ENCODE results near the gene RUNDC3A.
A peak's percentile ranks its signal among the peaks of the same experiment; 100 is the strongest.

Gene RUNDC3A

GRCh38 chr17:44284024-44284400, 24.4 kb upstream of the RUNDC3A start:
- DNase-seq, result no peak

GRCh38 chr17:44287651-44288050, 20.8 kb upstream of the RUNDC3A start:
- DNase-seq, result no peak

DNA sequence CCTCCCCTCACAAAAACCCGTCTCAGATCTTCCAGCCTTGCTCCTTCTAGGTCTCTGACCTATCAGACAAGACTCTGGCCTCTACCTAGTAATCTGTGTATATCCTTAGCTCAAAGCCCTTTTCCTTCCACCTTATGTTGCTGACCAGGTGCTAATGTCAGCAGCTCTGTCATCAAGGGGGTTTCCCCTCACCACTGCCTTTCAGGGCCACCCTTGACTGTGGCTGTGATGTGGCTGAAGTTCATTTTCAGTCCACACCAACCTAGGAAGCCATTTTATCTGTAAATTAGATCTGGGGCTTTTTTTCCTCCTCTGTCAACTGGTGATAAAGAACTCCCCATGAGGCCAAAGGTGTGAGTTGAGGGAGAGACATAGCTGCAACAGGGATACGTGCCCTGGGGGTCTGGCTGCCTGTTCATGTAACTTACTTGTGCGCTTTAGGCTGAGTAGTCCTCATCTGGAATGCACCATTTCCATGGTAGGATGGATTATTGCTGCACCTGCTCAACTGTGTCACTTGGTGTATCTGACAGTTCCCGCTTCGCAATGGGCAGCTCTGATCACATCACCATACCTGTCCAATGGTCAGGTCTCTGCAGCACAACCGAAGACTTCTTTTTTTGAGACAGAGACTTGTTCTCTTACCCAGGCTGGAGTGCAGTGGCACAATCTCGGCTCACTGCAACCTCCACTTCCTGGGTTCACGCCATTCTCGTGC, 14.7 kb upstream of the RUNDC3A start:
- DNase-seq, result no peak

GRCh38 chr17:44297975-44298374, 10.4 kb upstream of the RUNDC3A start:
- DNase-seq, result no peak

DNA sequence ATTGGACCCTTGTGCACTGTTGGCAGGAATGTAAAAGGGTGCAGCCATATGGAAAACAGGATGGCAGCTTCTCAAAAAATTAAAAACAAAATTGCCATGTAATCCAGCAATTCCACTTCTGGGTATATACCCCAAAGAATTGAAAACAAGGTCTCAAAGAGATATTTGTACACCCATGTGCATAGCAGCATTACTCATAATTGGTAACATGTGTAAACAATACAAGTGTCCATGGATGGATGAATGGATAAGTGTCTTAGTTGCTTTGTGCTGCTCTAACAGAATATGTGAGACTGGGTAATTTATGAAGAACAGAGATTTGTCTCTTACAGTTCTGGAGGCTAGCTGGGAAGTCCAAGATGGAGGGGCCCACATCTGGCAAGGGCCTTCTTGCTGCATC, 3.8 kb upstream of the RUNDC3A start:
- no peak for DNase-seq

GRCh38 chr17:44307387-44308186, 814 bp upstream of the RUNDC3A start:
- peak; percentile 66 for DNase-seq

GRCh38 chr17:44308865-44309264, 464 bp downstream of the RUNDC3A start:
- peak; percentile 43 for DNase-seq

- no peak for DNase-seq
Observed at GRCh38 chr17:44309472-44309871, 1.1 kb downstream of the RUNDC3A start.

DNA sequence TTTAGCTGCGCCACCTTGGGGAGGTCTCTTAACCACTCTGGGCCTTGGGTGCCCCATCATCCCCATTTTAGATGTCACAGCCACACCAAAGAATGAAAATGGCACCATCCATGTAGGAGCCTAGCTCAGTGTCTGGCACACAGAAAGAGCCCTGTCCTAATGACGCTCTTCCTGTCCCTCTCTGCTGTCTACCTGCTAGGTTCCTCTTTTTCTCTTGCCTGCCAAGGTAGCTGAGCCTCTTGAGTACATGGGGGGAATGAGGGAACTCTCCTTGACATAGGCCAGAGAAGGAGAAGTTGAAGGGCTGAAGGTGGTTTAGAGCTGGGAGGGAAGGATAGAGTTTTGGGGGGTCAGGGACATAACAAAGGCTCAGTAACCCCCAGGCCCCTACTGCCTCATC, 1.8 kb downstream of the RUNDC3A start:
- no peak for DNase-seq

GRCh38 chr17:44310609-44311376, 2.4 kb downstream of the RUNDC3A start:
- no peak for DNase-seq

GRCh38 chr17:44311562-44312181, 3.3 kb downstream of the RUNDC3A start:
- DNase-seq, result no peak

DNA sequence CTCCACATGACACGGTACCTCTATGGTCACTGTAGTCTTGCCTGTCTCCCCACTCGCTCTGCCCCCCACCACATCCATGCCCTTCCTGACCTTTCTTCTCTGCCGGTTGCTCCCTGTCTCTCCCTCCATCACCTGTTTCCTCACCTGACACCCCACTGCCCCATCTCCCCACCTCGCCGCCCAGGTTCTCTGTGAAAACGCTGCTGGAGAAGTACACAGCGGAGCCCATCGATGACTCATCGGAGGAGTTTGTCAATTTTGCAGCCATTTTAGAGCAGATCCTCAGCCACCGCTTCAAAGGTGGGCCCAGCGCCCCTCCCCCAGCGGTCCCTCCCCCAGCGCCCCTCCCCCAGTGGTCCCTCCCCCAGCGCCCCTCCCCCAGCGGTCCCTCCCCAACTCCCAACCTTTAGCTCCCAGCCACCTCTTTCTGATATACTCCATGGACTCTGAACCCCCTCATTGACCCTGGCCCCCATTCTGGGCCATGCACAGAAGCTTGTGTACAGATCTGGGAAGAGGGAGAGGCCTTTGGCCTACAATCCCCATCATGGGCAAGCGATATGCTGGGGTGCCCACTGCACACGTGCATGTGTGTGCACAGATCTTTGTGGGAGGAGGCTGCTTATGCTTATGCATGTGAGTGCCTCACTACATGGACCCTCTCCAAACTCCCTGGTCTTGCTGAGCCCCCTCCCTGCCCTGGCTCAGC, 4.1 kb downstream of the RUNDC3A start:
- DNase-seq, result no peak

- no peak for DNase-seq
Observed at GRCh38 chr17:44314031-44314430, 5.6 kb downstream of the RUNDC3A start.

GRCh38 chr17:44314524-44314868, 6.1 kb downstream of the RUNDC3A start:
- DNase-seq, result no peak

DNA sequence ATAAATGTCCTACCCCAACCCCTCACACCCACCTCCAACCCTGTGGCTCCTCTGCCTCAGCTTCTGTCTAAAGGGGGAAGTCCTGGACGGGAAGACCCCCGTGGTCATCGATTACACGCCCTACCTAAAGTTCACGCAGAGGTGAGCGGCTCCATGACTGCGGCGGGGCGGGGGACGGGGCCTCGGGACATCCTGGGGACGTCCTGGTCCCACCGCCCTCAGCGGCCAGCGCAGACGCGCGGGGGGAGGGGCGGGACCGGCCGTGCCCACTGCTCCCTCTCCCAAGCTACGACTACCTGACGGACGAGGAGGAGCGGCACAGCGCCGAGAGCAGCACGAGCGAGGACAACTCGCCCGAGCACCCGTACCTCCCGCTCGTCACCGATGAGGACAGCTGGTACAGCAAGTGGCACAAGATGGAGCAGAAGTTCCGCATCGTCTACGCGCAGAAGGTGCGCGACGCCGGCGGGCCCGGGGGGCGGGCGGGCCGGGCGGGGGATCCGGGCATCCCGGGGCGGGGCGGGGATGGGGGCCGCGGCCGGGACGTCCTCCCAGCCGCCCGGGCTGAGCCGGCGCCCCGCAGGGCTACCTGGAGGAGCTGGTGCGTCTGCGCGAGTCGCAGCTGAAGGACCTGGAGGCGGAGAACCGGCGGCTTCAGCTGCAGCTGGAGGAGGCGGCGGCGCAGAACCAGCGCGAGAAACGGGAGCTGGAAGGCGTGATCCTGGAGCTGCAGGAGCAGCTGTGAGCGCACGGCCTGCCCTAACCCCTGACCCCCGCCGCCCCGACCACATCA, 6.7 kb downstream of the RUNDC3A start:
- DNase-seq, result no peak

DNA sequence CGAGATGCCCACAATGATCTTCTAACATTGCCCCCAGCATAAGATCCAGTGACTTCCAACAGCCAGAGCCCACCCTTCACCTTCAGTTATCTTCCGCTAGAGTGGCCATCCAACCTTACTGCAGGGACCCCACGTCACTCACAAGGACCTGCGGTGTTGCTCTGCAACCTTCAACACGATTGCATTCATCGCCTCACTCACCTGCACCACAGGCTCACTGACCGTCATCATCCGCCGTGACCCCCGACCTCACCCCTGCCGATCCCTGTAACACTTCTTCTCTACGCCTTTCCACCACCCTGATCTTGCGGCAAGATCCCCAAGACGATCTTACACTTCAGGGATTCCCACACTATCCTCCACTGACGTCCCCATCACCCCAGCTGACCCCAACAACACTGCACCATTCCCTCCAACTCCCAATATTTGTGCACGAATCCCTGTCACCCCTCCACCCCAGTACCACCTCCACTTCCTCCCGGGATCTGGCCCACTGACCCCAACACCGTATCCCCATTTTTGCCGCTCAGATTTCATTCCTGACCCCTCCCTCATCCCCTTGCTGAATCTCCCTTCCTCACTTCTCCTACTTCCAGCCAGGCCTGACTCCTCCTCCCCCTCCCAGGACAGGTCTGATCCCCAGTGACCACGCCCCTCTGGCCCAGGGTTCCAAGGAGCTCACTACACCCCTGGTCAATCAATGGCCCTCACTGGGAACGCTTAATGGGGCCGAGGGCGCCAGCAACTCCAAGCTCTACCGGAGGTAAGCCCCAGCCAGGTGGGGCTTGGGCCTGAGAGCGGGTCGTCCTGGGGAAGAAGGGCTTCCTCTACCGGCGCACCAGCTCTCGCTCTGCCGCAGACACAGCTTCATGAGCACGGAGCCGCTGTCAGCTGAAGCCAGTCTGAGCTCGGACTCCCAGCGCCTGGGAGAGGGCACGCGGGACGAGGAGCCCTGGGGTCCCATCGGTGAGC, 7.6 kb downstream of the RUNDC3A start:
- no peak for DNase-seq

- DNase-seq, result no peak
Observed at GRCh38 chr17:44317545-44317944, 9.1 kb downstream of the RUNDC3A start.

- no peak for DNase-seq
Observed at GRCh38 chr17:44318077-44318892, 9.9 kb downstream of the RUNDC3A start.

- no peak for DNase-seq
Observed at GRCh38 chr17:44320066-44320465, 11.7 kb downstream of the RUNDC3A start.

Data from NCI-H1436 (cell line).